Stimulated activated CD4-positive, alpha-beta T cell treated with anti-CD3 and anti-CD28 coated beads, TNF-alpha, amount 100 ng/mL, for 48 hours (primary cell): ENCODE results near the gene DRC7.

Experiments used
- DNase-seq, 3 donors: peaks; one replicate each; pipeline ENCODE4 v3.0.0-alpha.2; 2020; ENCODE audit warnings: low read depth in 3 of 3

The DRC7 gene

DNA sequence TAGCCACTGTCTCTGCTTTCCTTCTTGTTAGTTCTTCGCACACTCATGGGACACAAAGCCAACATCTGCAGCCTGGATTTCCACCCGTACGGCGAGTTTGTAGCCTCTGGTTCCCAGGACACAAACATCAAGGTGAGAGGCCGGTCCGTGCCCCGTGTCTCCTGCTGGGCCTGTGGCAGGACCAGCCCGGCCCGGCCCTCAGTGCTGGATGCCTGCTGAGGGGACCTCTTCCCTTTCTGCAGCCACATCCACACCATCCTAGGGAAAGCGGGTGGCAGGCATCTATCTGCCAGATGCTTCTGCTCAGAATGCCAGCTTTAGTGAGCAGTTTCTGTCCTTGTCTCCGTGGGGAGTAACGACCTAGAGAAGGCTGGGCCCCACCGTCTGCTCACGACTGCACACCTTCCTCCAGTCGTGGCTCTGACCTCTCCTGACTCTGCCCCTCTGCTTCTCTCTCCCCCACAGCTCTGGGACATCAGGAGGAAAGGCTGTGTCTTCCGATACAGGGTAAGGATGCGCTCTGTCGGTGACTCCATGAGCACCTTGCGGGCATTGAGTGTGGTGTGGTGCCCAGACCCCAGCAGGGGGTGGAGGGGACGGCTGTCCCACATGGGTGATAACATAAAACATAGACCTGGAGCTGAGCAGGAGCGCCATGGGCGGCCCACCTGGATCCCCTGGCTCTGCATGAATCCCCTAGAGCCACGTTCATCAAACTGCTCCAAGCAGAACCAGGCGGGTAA is 56.4 kb downstream of the DRC7 start:
- DNase-seq = no peak

DNA sequence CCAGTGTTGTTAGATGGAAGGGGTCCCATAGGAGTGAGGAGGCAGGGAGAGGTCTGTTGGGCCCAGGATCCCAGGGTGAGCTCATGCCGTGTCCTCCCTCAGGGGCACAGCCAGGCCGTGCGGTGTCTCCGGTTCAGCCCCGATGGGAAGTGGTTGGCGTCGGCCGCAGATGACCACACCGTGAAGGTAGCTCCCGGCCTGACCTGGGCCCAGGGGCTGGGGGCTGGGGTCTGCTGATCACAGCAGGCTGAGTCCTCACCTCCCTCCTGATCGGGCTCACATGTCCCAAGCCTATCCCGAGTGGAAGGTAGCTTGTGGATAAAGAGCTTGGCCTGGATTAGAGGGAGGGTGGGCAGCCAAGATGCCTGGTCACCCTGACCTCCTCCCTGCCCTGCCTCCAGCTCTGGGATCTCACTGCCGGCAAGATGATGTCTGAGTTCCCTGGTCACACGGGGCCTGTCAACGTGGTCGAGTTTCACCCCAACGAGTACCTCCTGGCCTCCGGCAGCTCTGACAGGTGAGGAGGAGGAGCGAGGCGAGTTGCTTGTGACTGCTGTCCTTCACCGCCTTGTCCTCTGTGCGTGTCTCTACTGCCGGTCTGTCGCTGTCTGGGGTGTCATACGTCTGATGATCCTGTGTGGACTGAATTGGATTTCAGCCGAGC is 57.1 kb downstream of the DRC7 start:
- no peak for DNase-seq

DNA sequence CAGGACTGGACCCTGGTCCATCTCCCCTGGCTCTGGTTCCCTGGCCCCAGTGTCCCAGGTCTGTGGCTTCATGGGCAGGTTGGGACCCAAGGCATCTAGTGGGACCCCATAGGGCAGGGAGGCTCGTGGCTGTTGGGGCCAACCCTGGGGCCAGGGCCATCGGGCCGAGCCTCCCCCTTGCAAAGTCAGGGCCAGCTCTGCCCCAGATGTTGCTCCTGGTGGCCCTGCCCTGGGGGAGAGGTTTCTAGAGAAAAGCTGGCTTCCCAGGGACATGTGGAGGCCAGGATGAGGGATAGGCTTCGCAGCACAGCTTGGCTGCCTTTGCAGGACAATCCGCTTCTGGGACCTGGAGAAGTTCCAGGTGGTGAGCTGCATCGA is 57.6 kb downstream of the DRC7 start:
- no peak for DNase-seq

DNA sequence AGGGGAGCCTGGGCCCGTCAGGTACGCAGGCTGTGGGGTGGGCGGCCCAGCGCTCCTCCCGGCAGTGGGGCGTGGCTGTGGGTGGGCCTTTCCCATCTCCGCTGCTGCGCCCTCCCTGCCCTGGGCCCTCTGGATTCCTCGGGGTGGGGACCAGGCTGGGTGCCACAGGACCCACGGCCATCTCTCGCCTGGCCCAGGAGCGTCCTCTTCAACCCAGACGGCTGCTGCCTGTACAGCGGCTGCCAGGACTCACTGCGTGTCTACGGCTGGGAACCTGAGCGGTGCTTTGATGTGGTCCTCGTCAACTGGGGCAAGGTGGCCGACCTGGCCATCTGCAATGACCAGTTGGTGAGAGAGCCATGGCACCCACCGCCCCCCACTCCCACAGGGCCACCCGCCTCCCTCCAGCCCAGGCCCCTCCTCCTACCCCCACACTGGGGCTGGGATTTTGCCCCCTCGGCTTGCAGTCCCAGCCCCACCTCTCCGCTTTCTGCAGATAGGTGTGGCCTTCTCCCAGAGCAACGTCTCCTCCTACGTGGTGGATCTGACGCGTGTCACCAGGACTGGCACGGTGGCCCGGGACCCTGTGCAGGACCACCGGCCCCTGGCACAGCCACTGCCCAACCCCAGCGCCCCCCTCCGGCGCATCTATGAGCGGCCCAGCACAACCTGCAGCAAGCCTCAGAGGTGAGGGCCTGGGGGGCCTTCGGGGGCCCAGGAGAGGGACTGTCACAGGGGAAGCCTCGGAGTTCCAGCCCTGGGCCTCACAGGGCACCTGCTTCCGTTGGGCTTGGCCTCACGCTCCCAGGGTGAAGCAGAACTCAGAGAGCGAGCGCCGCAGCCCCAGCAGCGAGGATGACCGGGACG is 58.2 kb downstream of the DRC7 start:
- no peak for DNase-seq

DNA sequence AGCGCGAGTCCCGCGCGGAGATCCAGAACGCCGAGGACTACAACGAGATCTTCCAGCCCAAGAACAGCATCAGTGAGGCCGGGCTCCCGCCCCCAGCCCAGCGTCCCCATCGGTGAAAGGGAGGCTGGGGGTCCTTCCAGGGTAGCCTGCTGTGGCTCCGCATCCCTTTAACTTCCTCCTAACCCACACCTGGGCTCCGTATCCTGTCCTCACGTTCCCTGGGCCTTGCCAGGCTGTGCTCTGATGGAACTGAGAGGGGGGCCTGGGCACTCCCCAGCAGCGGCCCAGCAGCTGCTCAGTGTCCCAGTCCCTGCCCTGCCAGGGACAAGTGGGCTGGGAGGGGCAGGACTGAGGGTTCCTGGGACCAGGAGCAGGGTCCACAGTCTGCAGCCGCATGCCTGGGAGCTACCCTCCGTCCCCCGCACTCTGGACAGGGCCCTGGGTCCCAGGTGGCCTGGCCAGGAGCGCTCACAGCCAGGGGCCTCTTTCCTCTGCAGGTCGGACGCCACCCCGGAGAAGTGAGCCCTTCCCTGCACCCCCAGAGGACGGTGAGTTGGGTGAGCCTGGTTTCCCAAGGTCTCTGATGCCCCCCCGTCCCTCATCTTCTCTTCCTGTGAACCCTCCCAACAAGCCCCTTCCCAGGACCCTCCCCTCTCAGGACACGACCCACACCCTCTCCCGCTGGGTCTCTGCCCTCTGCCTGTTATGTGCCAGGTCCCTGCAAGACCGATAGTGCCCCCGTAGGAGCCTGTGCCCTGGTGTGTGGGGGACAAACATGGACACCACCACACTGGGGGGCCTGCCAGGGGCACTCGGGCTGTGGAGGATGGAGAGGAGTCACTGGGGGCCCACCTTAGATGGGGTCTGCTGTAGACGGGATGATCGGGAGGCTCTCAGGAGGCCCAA is 59.1 kb downstream of the DRC7 start:
- DNase-seq = no peak

DNA sequence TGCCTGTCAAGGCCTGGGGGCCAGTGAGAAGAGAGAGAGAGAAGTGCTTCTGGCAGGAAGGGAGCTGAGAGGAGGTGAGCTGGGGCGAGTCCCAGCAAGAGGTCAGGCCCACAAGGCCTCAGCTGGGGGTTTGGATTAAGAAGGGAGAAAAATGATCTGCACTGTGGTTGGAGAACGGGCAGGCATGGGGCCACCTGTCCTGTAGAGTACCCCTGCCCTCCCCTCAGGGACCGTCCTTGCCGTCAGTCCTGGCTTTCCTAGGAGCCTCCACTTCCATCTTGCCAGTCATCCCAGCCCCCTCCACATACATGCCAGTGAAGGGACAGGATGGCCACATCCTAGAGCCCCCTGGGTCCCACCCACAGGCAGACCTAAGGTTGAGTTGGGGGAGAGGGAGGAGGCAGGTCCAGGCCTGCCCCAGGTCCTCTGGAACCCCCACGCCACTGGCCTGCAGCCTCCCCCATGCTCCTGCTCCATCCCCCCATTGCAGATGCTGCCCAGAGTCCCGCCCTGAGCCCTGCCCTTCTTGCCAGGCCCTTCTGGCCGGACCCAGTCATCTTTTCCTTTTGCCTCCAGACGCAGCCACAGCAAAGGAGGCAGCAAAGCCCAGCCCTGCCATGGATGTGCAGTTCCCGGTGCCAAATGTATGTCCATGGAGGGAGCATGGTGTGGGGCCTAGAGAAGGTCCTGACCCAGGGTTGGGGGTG is 59.9 kb downstream of the DRC7 start:
- DNase-seq = no peak

DNA sequence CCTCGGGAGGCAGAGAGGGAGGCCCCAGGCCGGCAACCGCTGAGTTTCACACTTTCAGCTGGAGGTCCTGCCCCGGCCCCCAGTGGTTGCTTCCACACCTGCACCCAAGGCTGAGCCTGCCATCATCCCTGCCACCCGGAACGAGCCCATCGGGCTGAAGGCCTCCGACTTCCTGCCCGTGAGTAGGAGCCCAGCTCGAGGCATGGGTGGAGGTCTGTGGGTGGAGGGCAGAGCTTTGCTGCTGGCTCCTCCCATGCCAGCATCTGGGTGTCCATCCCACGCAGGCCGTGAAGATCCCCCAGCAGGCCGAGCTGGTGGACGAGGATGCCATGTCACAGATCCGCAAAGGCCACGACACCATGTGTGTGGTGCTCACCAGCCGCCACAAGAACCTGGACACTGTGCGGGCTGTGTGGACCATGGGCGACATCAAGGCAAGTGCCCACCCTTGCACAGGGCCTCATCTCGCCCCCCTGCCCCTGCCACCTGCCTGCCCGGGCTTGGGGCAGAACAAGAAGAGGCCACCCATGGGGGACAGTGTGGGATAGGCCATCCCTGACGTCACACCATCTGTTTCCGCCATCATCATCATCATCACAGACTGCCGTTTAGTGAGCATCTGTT is 60.6 kb downstream of the DRC7 start:
- DNase-seq = no peak

DNA sequence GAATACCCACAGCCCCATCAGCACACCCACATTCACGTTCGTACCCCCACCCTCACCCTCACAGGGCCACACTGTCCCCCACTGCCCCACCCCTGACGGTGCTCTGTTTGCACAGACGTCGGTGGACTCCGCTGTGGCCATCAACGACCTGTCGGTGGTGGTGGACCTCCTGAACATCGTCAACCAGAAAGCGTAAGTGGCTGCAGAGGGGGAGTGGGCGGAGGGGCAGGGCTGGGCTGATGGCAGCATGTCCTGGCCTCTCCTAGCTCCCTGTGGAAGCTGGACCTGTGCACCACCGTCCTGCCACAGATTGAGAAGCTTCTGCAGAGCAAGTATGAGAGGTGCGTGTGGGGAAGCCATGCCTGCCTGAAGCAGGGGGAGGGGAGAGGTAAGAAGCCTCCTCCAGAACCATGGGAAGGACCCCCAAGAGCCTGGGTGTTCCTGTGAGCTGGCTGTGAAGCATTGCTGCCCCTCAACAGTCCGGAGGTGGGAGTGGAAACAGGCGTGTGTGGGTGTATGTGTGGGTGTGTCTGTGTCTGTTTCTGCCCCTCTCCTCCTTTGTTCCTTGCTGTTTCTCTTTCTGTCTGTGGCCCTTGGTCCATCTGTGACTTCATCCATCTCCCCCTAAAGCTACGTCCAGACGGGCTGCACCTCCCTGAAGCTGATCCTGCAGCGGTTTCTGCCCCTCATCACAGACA is 61.3 kb downstream of the DRC7 start:
- no peak for DNase-seq

DNA sequence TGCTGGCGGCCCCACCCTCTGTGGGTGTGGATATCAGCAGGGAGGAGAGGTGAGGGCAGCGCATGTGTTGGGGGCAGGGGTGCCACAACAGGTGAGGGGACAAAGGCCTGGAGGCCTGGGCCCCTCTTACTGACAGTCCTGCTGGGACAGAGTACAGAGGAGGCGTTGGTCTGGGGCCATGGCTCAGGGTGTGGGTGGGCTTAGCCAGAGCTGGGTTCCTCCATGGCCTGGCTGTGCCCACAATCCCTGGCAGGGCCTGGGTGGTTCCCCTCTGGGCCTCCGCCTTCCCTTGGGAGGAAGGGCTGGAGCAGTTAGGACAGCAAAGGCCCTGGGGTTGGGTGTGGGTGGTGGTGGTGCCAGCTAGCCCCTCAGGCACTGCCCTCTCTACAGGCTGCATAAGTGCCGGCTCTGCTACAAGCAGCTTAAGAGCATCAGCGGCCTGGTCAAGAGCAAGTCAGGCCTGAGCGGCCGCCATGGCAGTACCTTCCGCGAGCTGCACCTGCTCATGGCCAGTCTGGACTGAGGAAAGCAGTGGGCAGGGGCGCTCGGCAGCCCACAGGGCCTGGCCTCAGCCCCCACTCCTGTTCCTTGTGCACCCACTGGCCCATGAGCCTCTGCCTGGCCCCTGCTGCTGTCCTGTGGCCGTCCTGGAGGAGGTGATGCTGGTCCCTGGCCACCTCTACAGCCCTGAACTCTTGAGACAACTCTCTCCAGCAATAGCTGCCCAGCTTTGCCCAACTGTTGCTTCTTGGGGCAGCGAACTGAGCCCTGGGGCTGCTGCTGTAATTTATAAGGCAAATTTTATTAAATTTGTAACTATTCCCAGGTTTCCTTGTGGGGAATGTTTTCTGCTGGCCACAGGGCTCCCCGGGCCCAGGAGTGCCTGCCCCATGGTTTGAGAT is 62.1 kb downstream of the DRC7 start:
- no peak for DNase-seq

DNA sequence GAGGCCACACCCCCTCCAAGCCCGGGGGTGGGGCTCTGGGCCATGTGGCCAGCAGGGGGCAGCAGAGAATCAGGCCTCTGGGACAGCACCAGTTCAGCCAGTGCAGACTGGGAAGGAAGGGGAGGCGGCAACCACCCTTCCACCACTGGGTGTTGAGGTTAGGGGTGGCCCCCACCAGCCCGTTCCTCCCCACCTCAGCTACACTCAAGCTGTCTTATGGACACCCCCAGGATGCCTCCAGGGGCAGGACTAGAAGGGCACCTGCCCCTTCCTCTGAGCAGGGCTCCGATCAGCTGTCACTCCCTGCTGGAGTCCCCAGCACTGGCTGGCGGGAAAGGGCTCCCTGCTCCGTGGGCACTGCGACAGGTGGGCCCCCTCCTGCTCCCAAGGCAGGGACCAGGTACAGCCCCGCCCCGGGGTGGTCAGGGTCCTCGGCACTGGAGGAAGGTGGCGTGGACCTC is 62.8 kb downstream of the DRC7 start:
- DNase-seq = peak; percentile 64 to 87 (median 86)

DNA sequence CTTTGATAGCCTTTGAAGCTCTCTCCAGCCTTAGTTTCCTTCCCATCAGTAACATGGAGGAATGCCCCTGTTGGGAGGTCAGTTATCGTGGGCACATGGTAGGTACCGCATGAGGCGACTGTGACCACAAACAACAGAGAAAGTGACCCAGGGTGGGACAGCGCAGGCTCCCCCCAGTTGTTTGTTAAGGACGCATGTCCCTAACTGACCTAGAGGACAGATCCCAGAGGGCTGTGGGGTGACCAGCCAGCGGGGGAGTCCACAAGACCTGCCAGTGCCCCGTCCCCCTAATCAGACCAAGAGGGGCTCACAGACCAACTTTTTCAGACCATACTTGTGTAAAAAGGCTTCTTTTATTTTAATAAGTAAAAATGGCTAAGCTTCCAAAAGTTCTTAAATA is 63.3 kb downstream of the DRC7 start:
- no peak for DNase-seq

DNA sequence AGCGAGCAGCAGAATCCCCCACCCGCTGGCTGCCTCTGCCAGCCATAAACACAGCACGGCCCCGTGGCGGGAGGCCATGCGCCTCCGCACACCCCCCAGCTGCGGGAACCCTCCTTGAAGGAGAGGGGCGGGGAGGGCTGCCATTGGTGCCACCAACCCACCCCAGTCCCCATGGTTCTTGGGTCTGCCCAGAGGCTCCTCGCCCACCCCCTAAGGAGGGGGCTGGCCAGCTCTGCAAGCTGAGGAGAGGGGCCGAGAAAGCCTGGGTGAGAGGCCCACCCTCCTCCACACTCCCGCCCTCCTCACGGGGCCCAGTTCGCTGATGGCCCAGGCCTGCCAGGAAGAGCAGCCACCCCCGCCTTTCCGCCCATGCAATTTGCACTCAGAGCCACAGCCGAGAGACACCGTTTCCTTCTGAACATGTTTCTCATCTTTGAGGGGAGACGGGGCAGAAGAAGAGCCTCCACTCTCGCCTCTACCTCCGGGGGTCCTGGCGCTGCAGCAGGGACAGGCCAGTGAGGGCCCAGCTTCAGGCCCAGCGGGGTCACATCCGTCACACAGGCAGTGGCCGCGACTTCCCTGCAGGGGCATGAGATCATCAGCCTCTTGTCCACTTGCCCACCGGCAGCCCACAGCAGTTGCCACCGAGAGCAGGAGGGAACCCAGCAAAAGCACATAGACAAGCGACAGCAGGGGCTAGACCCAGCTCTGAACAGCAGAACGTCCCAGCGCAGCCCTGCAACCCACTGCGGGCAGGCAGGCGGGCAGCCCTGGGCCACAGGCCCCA is 63.9 kb downstream of the DRC7 start:
- no peak for DNase-seq

DNA sequence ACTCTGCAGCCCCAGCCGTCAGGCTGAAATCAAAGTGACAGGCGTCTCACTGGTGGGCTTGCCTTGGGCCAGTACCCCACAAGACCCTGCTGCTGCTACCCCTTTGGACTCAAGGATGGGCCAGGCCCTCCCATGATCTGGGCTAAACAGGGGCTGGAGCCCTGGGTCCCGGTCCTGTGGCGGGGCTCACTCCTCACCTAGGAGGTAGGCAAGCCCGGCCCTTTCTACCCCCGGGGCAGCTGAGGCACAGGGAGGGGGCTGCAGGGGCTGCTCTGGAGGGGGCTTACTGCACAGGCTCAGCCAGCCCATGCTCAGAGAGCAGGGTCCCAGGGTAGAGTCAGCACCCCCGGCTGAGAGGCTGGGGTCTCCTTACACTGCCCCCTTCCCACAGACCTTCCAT is 64.5 kb downstream of the DRC7 start:
- no peak for DNase-seq

DNA sequence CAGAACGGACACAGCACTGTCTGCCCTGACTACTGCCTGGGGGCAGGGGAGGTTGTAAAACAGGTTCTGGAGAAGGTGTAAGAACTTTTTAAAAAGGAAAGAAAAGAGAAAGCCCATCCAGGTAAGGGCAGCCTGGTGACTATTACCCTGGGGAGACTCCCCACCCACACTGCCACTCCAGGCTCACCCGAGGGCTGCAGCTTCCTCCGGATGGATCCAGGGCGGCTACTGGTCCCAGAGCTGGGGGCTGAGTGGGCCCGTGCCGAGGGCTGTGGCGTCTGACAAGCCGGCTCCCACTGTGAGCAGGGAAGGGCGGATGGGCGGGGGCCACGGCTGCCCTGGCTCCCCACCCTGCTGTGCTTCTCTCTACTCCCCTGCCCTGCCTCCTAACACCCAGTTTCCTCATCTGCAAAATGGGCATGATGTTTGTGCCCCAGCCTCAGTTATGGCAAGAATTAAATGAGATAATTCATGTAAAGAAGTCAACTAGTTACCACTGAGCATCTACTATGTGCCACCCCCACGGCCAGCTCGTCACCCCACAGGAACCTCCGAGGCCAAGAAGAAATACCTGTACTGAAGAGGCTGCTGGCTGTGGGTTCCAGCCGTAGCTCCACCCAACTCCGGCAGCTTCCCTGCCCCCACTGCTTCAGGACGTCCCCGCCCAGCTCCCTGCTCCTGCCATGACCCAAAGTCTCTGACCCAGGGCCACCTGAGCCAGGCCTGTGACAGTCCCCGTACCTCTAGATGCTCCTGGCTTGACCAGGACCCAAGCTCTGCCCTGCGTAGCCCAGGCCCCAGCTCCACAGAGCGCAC is 65.1 kb downstream of the DRC7 start:
- DNase-seq = no peak

DNA sequence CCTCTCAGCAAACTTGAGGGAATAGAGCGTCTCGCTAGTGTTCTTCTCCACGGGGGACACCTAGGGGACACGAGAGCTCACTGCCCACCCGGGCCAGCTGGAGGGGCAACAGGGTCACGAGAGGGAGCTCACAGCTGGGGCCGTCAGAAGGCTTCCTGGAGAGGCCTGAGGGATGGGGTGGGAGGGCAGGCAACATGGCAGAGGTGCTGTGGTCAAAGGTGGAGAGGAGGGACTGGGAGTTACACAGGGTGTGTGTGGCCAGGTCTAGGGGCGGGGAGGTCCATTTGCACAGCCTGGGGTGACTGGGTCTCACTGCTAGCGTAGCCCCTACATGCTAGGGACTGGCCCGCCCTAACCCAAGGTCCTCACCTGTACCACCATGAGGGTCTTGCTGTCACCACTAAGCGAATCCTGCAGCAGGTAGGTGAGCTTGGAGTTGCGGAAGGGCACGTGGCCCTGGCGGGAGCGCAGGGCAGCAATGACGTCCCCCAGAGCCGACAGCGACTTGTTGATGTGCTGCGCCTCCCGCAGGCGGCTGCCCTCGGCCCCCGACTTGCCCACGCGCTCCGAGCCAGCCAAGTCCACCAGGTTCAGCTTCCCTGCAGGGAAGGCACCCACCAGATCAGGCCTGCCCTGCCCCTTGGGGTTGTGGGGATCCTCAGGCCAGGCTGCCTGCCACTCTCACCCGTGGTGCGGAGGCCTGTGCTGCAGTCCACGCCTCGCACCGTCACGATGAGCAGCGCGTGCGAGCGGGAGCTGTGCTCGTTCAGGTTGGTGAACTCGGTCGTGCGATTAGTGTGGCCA is 66.0 kb downstream of the DRC7 start:
- DNase-seq = no peak

DNA sequence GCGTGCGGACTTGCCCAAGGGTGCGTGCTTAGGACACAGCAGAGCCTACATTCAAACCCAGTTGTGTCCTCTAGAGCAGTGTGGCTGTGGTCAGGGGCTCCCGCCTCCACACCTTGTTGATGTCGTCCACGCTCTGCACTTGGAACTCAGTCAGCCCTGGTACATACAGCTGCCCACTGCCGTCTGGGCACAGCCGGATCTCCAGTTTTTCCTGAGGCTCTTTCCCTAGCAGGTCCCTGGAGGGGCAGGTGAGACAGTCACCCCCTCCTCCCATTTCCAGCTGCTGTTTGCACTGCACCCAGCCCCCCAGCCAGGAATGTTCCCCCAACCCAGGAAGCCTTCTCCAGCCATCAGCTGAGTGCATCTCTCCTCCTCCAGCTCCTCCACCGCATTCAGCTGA is 66.7 kb downstream of the DRC7 start:
- no peak for DNase-seq
